HG03103 (cell line): ENCODE measurements around the gene CLIP4.

ENCODE experiments used
- ATAC-seq: cut with Tn5 transposase; IDR thresholded peaks from one replicate; pipeline ENCODE4 v1.9.1; 2021; ENCODE audit warnings: low read depth; ENCODE audit not compliant: unreplicated experiment

The CLIP4 gene

DNA sequence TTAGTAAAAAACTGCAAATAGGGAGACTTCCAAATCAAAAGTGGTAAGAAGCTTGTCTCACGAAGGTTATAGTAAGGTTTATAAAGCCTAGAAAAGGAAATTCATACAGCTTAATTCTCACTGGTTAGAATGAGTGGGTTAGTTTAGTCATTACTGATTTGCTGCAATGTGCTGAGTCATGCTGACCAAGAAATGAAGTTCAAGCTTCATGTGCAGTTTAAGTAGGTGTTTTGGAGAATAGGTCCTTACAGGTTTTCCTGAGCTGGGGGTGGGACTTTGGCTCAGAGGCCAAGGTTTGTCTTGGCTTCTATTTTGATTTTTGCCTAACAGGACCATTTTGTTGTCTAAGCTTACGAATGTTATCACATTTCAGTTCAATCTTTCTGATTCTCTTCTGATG lies 15.1 kb downstream of the CLIP4 start:
- no peak for ATAC-seq

DNA sequence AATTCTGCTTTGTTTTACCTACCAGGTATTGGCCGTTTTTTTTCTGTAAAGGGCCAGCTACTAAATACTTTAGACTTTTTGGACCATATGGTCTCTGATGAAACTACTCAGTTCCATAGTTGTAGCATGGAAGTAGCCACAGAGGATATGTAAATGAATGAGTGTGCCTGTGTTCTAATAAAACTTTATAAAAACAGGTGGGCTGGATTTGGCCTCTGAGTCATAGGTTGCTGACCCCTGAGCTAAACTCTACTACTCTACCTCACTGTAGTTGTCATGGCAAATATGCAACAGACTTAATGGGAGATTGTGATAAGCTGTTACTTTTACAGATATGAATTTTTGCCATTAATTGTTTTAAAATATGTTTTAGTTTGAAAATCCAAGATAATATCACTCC lies 19.7 kb downstream of the CLIP4 start:
- ATAC-seq: no peak

DNA sequence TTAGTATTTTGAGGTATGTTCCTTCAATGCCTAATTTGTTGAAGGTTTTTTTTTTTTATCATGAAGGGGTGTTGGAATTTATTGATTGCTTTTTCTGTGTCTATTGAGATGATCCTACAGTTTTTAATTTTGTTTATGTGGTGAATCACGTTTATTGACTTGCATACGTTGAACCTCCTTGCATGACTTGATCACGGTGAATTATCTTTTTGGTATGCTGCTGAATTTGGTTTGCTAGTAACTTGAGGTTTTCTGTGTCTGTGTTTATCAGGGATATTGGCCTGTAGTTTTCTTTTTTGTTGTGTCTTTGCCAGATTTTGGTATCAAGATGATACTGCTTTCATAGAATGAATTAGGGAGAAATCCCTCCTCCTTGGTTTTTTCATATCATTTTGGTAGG lies 23.9 kb downstream of the CLIP4 start:
- no peak for ATAC-seq

DNA sequence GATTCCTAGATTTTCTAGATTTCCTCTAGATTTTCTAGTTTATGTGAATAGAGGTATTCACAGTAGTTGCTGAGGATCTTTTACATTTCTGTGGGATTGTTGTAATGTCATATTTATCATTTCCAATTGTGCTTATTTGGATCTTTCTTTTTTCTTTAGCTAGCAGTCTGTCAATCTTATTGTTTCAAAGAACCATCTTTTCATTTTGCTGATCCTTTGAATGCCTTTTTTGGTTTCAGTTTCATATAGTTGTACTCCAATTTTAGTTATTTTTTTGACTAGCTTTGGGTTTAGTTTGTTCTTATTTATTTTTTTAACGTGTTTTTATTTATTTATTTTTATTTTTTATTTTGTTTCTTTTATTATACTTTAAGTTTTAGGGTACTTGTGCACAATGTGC lies 24.5 kb downstream of the CLIP4 start:
- no peak for ATAC-seq

DNA sequence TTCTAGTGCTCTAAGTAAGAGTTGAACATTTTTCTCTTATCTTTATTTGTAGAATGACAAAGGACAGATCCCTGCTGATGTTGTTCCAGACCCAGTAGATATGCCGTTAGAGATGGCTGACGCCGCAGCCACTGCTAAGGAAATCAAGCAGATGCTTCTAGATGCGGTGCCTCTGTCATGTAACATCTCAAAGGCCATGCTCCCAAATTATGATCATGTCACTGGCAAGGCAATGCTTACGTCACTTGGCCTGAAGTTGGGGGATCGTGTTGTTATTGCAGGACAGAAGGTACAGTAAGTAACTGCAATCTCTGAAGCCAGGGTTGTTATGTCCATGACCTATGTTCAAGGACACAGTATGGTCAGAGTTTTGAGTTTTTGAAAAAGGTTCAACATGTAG lies 28.4 kb downstream of the CLIP4 start:
- no peak for ATAC-seq

DNA sequence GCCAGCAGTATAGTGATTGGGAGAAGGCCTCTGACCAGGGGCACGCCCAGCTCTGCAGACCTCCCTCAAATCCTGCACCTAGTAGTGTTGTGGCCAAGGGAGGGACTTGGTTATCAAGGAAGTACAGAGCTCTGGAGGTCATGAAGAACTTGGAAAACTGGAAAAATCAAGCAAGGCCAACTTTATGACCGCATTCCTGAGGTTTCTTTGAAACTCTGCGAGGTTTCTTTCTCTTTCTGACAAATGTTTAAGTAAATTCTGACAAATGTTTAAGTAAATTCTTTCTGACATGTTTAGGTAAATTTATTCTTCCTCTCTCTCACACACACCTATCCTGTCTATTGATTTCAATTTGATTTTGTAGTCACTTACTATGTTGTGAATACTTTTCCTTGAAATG lies 31.0 kb downstream of the CLIP4 start:
- ATAC-seq: no peak

DNA sequence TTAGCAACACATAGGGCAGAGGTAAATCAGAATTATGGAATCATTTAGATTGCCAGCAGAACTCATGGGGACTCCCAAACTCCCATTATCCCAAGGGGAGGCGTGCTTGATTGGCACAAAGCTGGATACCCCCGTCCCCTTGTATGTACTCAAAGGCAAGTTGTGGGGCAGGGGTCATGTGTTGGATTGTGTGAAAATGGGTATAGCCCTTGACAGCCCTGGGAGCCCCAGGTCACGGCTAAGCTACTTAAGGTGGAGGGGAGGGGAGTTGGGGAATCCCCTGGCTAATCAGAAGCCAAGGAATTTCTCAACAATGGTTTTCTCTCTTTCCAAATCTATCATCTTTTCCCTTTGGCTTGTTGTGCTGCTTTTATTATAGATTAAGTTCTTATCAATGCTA lies 32.7 kb downstream of the CLIP4 start:
- ATAC-seq: no peak

DNA sequence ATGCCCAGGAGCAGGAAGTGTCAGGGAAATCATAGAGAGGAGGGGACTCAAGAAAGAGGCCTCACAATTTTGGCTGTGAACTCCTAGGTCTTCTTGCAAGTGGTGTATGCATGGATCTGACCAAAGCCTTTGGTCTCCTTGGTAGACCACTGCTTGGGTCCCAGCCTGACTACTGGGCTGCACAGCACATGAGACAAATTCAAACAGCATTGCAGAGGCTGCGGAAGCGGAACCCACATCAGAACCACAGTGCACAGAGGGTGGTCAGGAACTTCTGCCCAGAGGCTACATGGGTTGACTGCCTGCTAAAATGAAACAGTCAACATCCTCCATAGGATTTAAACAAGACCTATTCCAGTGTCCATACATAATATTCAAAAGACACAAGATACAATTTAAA lies 39.4 kb downstream of the CLIP4 start:
- ATAC-seq: no peak

DNA sequence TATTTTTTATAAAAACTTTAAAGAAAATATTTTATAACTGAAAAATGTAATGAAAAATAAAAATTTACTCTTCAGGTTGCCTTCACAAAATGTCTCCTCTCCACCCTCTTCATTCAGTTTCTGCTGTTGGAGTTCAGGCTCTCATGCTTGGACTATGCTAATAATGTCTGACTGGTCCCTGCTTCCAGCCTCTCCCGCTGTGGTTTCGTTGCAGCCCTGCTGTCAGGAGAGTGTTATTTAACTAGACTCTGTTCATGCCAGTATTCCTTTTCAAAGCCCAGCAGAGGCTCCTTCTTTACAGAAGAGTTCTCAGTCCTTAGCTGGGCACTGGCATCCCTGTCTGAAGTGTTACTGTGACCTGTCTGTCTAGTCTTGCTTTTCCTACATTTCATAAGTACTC lies 40.4 kb downstream of the CLIP4 start:
- ATAC-seq: no peak

DNA sequence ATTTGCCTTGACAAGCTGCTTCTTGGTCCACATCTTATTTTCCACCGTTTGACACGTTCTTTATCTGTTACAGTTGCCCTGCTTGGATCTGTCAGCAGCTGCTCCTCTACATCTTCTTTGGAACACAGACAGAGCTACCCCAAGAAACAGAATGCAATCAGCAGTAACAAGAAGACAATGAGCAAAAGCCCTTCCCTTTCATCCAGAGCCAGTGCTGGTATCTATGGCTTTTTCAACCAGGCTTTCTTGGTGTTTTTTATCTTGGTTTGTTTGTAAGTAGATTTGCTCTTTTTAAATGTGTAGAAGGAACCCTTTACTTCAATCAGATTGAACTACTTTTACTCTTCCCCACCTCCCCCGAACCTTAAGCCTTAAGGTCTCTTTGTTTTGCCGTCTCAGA lies 41.9 kb downstream of the CLIP4 start:
- ATAC-seq: no peak

DNA sequence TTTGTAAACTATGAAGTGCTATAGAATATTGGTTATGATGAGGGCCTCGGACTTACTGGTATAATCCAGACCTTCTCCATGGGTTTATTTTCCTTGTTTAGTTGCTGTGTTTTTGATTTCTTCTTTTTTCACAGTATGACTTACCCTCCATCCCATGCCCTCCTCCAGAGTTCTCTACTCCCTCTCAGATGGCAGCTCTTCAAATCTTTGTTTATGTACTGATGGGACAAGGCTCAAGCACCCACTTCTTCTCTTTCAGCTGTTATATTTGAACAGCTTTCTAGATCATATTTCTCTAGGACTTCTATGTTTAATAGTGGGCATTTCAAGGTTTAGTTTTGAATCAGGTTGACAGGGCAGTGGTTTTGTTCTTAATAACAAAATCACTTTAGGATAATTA lies 43.9 kb downstream of the CLIP4 start:
- no peak for ATAC-seq

DNA sequence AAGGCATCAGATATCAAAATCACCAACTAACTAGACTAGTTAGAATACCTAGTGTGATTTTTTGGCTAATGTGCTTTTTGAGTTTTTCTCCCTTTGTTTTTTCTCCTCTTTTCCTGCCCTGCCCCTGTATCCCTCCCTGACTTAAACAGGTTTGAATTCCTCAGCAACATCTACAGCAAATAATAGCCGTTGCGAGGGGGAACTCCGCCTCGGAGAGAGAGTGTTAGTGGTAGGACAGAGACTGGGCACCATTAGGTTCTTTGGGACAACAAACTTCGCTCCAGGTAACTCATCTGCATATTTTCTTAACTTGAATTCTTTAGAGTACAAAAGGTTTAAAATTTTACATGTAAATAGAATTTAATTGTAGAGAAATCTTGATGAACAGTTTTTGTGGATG lies 45.0 kb downstream of the CLIP4 start:
- no peak for ATAC-seq

DNA sequence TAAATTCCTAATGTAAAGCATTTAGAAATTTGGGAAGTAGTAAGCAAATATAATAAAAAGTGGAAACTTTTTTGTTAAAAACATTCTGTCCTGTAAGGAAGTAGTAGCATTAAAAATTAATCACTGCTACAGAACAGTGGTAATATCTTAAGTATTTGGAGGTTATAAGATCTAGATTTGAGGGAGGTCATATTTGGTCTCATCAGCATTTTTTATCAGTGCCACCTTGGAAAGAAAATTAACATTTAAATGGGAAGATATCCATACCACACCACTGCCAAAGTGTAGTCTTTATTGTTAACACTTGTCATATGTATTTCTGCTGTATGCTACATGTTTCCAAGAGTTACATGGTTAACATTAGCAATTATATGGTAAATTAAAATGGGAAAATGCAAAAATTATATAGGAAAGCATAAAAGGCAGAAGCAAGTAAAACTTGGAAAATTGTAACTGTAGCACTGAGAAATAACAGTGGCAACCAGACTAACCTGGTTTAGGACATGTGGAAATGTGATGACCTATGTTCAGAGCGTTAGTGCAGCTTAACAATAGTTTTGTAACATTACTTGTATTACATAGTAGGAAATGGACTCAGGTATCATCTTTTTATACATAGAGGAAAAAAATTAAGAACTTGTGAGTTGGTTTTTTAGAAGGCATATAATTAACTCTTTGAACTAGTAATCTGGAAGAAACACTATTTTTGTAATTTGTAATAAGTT lies 47.2 kb downstream of the CLIP4 start:
- no peak for ATAC-seq

DNA sequence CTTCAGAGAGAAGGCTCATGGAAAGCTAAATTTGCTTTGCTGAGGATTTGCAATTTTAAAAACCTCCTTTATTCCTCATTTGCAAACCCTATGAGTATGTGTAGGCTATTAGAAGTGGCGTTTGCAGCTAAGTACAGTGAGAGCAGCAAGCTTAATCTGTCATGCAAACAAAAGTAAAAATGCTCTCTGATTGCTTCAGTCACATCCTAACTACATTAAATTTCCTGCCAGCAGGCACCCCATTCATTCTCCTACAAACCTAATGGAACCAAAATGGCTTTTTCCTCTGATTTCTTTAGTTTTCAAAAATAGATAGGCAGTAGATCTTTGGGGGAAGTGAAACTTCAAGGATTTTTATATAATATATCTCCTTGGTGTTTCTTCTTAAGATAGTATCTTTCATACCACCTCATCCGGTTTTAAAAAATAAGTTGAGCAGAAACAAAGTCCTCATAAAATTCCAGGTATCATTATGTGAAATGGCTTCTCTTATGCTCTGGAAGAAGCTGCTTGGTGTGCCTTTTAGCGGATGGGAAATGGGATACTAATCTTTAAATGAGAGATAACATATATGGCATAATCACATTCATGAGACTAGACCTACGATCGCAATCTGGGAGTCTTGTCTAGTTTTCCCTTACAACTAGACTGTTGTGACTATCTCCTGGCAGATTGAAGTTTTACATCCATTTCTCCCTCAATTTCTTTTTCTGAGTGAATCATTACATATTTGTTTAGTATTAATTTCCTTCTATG lies 49.1 kb downstream of the CLIP4 start:
- no peak for ATAC-seq

DNA sequence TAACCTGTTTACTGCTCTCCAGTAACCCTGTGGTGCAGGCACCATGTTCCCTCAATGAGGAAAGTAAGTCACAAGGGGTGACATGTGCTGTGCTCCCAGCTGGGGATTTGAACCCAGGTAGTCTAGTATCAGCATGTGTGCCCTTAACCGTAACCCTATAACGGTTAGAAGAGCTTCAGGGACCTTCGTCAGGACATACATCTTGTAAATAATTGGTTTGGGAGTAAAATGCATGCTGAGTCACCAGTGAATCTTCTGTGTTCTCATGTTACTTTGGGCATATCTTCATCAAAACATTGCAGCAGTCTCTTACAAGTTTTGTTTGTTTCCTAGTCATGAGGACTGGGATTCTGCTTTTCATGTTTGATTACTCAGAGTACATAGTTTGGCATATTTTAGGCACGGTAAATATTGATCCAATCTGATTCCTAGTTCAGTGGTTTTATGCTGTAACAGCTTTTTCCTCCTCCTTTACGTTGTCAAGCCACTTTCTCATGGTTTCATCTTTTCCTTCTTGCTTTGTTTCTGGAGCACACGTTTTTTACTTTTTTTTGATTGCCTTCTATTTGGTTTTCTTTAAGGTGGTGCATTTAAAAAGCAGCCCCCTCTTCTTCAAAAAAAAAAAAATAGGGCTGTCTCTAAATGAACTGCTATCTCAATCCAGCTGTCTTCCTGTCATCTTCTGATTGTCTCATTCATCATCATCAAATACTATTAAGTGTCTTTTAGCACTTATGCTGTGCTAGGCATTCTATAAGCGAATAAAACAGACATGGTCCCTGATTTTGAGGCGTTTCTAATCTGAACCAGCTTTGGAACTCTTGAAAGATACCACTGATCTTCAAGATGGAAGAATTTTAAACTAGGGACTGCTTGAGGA lies 50.4 kb downstream of the CLIP4 start:
- no peak for ATAC-seq

DNA sequence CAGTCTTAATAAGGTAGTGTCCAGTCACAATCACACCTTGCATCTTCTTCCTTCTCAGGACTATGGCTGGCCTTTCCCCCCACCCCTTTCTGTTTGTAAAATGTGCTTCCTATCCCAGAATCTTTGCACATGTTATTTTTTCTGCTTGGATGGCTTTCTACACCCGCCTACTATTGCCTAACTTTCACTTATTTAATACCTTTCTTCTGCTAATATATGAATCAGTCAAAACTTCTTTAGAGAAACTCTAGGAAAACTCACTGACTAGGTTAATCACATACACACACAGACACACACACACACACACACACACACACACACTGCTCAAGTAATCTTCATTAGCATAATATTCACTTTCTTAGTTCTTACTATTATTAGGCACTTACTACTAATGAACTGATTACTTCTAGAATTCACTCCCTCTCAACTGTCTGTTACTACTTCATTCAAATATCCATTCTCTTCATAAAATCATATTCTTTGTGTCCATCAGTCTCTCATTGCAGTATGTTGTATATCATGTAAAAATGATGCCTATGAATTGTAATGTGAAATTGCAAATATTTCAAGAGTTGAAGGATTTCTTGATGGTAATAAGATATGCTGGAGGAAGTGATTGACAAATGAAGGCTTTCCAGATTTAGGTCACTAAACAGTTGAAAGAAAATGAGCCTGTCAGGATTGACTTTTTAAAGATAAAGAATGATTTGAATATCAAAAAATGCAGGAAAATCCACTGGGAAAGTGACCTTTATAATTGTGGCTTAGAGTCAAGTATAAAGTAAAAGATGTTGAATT lies 51.2 kb downstream of the CLIP4 start:
- ATAC-seq: no peak

DNA sequence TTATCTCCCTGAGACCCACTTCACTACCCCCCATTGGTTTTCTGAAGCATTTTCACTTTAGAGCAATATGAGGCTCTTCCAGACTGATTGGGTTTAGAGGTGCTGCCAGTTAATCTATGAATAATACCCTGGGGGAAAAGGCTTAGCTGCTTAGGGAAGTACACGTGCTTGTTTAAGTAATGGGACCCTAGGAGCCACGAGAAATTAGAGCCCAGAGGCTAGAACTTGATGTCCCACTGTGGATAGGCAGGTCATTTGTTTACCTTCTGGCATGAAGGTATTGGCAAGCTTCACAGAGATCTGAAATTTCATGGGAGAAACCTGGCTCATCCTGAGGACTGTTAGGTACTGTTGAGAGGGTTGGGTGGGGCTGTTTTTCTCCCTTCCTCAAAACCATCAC lies 59.7 kb downstream of the CLIP4 start:
- ATAC-seq: no peak

DNA sequence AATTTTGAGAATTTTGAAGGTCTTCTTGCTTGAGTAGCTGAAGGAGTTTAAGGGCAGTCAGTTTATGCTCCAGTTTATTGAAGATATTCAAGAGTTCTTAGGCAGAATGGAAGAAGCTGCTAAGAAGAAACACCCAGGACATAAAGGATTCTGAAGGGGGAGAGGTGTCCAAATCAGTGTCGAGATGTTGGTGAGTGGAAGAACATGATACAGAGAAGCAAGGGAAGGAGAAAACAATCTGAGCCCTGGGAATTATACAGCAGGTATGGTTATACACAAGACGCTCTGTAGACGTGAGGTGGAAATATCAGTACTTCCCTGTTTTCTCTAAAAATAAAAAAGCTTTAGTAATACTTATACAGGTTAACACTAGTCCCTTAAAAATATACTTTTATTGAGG lies 60.1 kb downstream of the CLIP4 start:
- ATAC-seq: no peak

DNA sequence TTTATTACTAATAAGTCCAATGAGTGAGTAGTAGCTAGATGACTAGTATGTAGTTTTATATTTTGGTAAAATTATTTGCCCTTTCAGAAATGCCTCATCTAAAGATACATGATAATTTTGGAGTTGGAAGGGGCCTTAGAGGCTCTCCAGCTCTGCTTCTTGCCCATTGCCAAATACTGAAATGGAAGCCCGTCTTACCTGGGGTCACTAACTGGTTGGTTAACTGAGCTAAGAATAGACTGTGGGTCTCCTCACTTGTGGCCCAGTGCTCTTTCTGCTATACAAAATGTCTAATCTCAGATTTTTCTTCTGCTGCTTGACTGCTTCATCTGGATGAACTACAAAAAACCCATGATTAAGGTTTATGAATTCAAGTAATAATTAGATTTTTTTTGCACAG lies 67.1 kb downstream of the CLIP4 start:
- no peak for ATAC-seq

DNA sequence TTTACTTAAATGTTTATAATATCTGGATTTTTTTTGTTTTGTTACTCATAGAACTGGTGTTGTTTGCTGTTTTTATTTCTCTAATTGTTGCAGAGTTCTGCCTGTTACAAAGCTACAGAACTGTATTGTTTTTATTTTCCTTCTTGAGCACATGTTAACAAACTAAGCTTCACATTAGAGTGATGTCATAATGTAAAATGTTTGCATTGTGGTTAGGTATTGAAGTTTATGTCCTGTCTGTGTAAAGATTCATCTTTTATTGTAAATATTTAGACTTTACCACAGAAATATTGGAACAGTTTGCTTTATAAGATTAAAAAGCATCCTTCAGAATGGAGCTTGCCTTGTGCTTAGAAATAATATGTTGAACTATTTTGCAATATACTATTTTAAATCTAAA lies 67.7 kb downstream of the CLIP4 start:
- ATAC-seq: no peak

DNA sequence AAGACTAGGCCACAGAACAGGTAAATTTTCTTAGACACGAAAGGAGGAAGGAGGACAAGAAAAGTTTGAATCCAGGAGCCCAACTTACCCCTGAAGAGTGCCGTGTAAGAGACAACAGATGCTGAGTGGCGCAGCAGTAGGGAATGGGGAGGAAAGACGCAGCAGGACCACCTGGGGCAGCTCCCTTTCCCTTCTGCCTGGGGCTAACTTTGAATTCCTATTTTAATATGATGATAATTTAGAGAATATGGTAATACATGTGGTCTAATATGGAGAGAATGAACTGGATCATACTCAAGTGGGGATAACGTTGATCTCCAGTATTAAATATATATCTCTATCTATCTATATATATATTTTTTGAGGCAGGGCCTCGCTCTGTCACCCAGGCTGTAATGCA lies 69.3 kb downstream of the CLIP4 start:
- no peak for ATAC-seq
